PC-3 (cell line): ENCODE data around the gene UBFD1.

Experiments used
- CTCF ChIP-seq: fragments of 300-600 bp; sonication (generic); conservative IDR thresholded peaks from 2 replicates; pipeline ENCODE4 v1.5.1; 2017; ENCODE audit warnings: antibody characterized with exemption, low read depth, mild to moderate bottlenecking, low read length
- EZH2 ChIP-seq: fragments of 300-600 bp; sonication (generic); IDR thresholded peaks from one replicate; pipeline ENCODE4 v1.6.1; 2017; ENCODE audit warnings: antibody characterized with exemption, mild to moderate bottlenecking, low read length; ENCODE audit not compliant: unreplicated experiment
- EZH2phosphoT487 ChIP-seq: fragments of 300-600 bp; sonication (generic); IDR thresholded peaks from 2 replicates; pipeline ENCODE4 v1.6.1; 2018; ENCODE audit warnings: mild to moderate bottlenecking, antibody characterized with exemption, low read length, borderline replicate concordance

GRCh38 chr16:23521965-23522364 is 35.6 kb upstream of the UBFD1 start:
- TF ChIP-seq CTCF (no peak), EZH2phosphoT487 (no peak), EZH2 (no peak)
